BLaER1 treated with 17β-estradiol and CSF1 and Interleukin-3, amounts not matched to agents 10 nM and 100 nM (cell line): ENCODE measurements around the gene SMCO1.

Source experiments
- H3K27ac ChIP-seq, 11 experiments: shearing (Covaris generic); formaldehyde crosslinking; 2 replicates each; pipeline ENCODE4 v1.8.1; 2022
- H3K27me3 ChIP-seq, 11 experiments: shearing (Covaris generic); formaldehyde crosslinking; 2 replicates each; pipeline ENCODE4 v1.8.1; 2022
- H3K36me3 ChIP-seq, 11 experiments: shearing (Covaris generic); formaldehyde crosslinking; 2 replicates each; pipeline ENCODE4 v1.8.1; 2022
- H3K4me1 ChIP-seq, 10 experiments: shearing (Covaris generic); formaldehyde crosslinking; 2 replicates each; pipeline ENCODE4 v1.8.1; 2022
- H3K4me2 ChIP-seq, 11 experiments: shearing (Covaris generic); formaldehyde crosslinking; 2 replicates each; pipeline ENCODE4 v1.8.1; 2022
- H3K4me3 ChIP-seq, 10 experiments: shearing (Covaris generic); formaldehyde crosslinking; 2 replicates each; pipeline ENCODE4 v1.8.1; 2022
- H3K9ac ChIP-seq, 11 experiments: shearing (Covaris generic); formaldehyde crosslinking; 2 replicates each; pipeline ENCODE4 v1.8.1; 2022
- H3K9me3 ChIP-seq, 11 experiments: shearing (Covaris generic); formaldehyde crosslinking; replicated peaks in 1 of 11; 2 replicates each; pipeline ENCODE4 v1.8.1; 2022
- H4K20me1 ChIP-seq, 11 experiments: shearing (Covaris generic); formaldehyde crosslinking; 2 replicates each; pipeline ENCODE4 v1.8.1; 2022
- Cebpa-rat ChIP-seq, 11 experiments: shearing (Covaris generic); IDR thresholded peaks; 2 replicates each; pipeline ENCODE4 v1.8.1; 2022

Gene SMCO1

GRCh38 chr3:196503196-196504076 lies 11.7 kb downstream of the SMCO1 start, which contains the start of gene RNF168:
Gene RNF168, minus strand, starts transcription at chr3:196503768. Its CDS starts 595 bp downstream, at chr3:196503173.
- TF ChIP-seq Cebpa-rat (IDR thresholded peaks at IDR 0.05), result no peak
- Histone ChIP-seq H3K27me3 (no peaks in the 10 kb centered on the region), H3K27ac (peak within 1 kb of the TSS; percentile 74 to 93 (median 89)), H3K9ac (peak within 1 kb of the TSS; percentile 74 to 95 (median 90)), H4K20me1 (peaks cover 27 to 49% (median 41%) of the 10 kb centered on the region in 11 experiments; a peak in 21 of 22 replicates), H3K4me3 (peak within 1 kb of the TSS; percentile 59 to 97 (median 89)), H3K36me3 (peaks cover 0 to 22% (median 16%) of the 10 kb centered on the region in 11 experiments; a peak in 13 of 22 replicates), H3K4me1 (peaks cover 15 to 24% (median 20%) of the 10 kb centered on the region in 10 experiments), H3K4me2 (peak within 1 kb of the TSS; percentile 80 to 98 (median 93)), H3K9me3 (peaks cover 20 to 46% (median 34%) of the 10 kb centered on the region in 11 experiments)

GRCh38 chr3:196502775-196503195 lies 12.4 kb downstream of the SMCO1 start:
- peak overlapping the region; percentile 44 to 93 (median 89) for H3K27ac ChIP-seq
- H3K4me3 ChIP-seq, result peak overlapping the region; percentile 59 to 97 (median 89)
- no peak for TF ChIP-seq Cebpa-rat (IDR thresholded peaks at IDR 0.05)
- peaks cover 0 to 28% (median 22%) of the 10 kb centered on the region in 11 experiments; a peak in 15 of 22 replicates for H3K36me3 ChIP-seq
- peak overlapping the region; percentile 80 to 98 (median 93) for H3K4me2 ChIP-seq
- H3K4me1 ChIP-seq, result peaks cover 15 to 24% (median 20%) of the 10 kb centered on the region in 10 experiments
- H4K20me1 ChIP-seq, result peaks cover 31 to 56% (median 46%) of the 10 kb centered on the region in 11 experiments; a peak in 21 of 22 replicates
- H3K27me3 ChIP-seq, result no peaks in the 10 kb centered on the region
- H3K9me3 ChIP-seq, result peaks cover 17 to 45% (median 32%) of the 10 kb centered on the region in 11 experiments
- peak overlapping the region; percentile 69 to 95 (median 90) for H3K9ac ChIP-seq

GRCh38 chr3:196501316-196502044 lies 13.7 kb downstream of the SMCO1 start:
- Histone ChIP-seq H3K4me2 (peak overlapping the region; percentile 80 to 98 (median 93)), H3K9ac (peak overlapping the region; percentile 69 to 95 (median 90)), H3K4me1 (peaks cover 15 to 24% (median 20%) of the 10 kb centered on the region in 10 experiments), H3K9me3 (peaks cover 4 to 37% (median 22%) of the 10 kb centered on the region in 11 experiments), H3K36me3 (peaks cover 5 to 38% (median 32%) of the 10 kb centered on the region in 11 experiments; a peak in 19 of 22 replicates), H3K27me3 (no peaks in the 10 kb centered on the region), H3K4me3 (peak overlapping the region; percentile 59 to 97 (median 89)), H4K20me1 (peaks cover 41 to 65% (median 53%) of the 10 kb centered on the region in 11 experiments; a peak in 21 of 22 replicates), H3K27ac (peak overlapping the region; percentile 44 to 93 (median 89))
- TF ChIP-seq Cebpa-rat (IDR thresholded peaks at IDR 0.05), result no peak

GRCh38 chr3:196499807-196500524 lies 15.2 kb downstream of the SMCO1 start:
- peaks cover 15 to 24% (median 20%) of the 10 kb centered on the region in 10 experiments for H3K4me1 ChIP-seq
- TF ChIP-seq Cebpa-rat (IDR thresholded peaks at IDR 0.05), result no peak
- H3K27me3 ChIP-seq, result no peaks in the 10 kb centered on the region
- peak overlapping the region; percentile 69 to 95 (median 90) for H3K9ac ChIP-seq
- peak overlapping the region; percentile 3 to 93 (median 89); a peak in 21 of 22 replicates for H3K27ac ChIP-seq
- H3K4me3 ChIP-seq, result peak overlapping the region; percentile 59 to 97 (median 89)
- H4K20me1 ChIP-seq, result peaks cover 42 to 79% (median 62%) of the 10 kb centered on the region in 11 experiments; a peak in 21 of 22 replicates
- H3K9me3 ChIP-seq, result peaks cover 0 to 26% (median 10%) of the 10 kb centered on the region in 11 experiments; a peak in 12 of 22 replicates
- H3K36me3 ChIP-seq, result peaks cover 8 to 53% (median 45%) of the 10 kb centered on the region in 11 experiments; a peak in 21 of 22 replicates
- peak overlapping the region; percentile 80 to 98 (median 93) for H3K4me2 ChIP-seq

GRCh38 chr3:196499061-196499460 lies 16.1 kb downstream of the SMCO1 start:
- Histone ChIP-seq H3K9ac (no peak overlapping the region; a peak in 1 of 22 replicates), H3K4me2 (peak overlapping the region; percentile 80 to 98 (median 93); a peak in 21 of 22 replicates), H3K4me3 (peak overlapping the region in 5 of 10 experiments; percentile 83 to 97 (median 85); a peak in 3 of 20 replicates), H3K4me1 (peaks cover 15 to 19% (median 16%) of the 10 kb centered on the region in 10 experiments), H3K27me3 (no peaks in the 10 kb centered on the region), H3K36me3 (peaks cover 11 to 62% (median 54%) of the 10 kb centered on the region in 11 experiments; a peak in 21 of 22 replicates), H3K9me3 (peaks cover 0 to 23% (median 10%) of the 10 kb centered on the region in 11 experiments; a peak in 11 of 22 replicates), H3K27ac (no peak overlapping the region), H4K20me1 (peaks cover 42 to 88% (median 71%) of the 10 kb centered on the region in 11 experiments; a peak in 21 of 22 replicates)
- TF ChIP-seq Cebpa-rat (IDR thresholded peaks at IDR 0.05), result no peak

GRCh38 chr3:196498297-196498696 lies 16.8 kb downstream of the SMCO1 start:
- H3K9ac ChIP-seq, result no peak overlapping the region
- no peak overlapping the region for H3K27ac ChIP-seq
- no peak overlapping the region for H3K4me3 ChIP-seq
- peaks cover 11 to 69% (median 61%) of the 10 kb centered on the region in 11 experiments; a peak in 21 of 22 replicates for H3K36me3 ChIP-seq
- peaks cover 0 to 23% (median 10%) of the 10 kb centered on the region in 11 experiments; a peak in 11 of 22 replicates for H3K9me3 ChIP-seq
- H3K27me3 ChIP-seq, result no peaks in the 10 kb centered on the region
- H3K4me2 ChIP-seq, result 0 out of 22 replicates have a peak overlapping the region, but pooled peaks of 1 of the 11 experiments have one; percentile 95
- TF ChIP-seq Cebpa-rat (IDR thresholded peaks at IDR 0.05), result 0 out of 22 replicates have a peak, but pooled peaks of 2 of the 11 experiments have one; percentile 8 to 35
- peaks cover 13 to 17% (median 15%) of the 10 kb centered on the region in 10 experiments for H3K4me1 ChIP-seq
- peaks cover 48 to 96% (median 78%) of the 10 kb centered on the region in 11 experiments; a peak in 21 of 22 replicates for H4K20me1 ChIP-seq

GRCh38 chr3:196496183-196496582 lies 19.0 kb downstream of the SMCO1 start:
- H3K4me2 ChIP-seq, result no peak overlapping the region

More at GRCh38 chr3:196496183-196496582, 19.0 kb downstream of the SMCO1 start:
- TF ChIP-seq Cebpa-rat (IDR thresholded peaks at IDR 0.05), result no peak
- peaks cover 0 to 23% (median 10%) of the 10 kb centered on the region in 11 experiments; a peak in 11 of 22 replicates for H3K9me3 ChIP-seq
- peaks cover 13 to 19% (median 15%) of the 10 kb centered on the region in 10 experiments for H3K4me1 ChIP-seq
- no peak overlapping the region for H3K27ac ChIP-seq
- H3K36me3 ChIP-seq, result peaks cover 11 to 87% (median 74%) of the 10 kb centered on the region in 11 experiments; a peak in 21 of 22 replicates
- peaks cover 45 to 99% (median 80%) of the 10 kb centered on the region in 11 experiments; a peak in 21 of 22 replicates for H4K20me1 ChIP-seq
- no peaks in the 10 kb centered on the region for H3K27me3 ChIP-seq
- H3K9ac ChIP-seq, result no peak overlapping the region
- H3K4me3 ChIP-seq, result no peak overlapping the region
